NCI-H82 (cell line): Measurements from ENCODE around the gene STYK1.
"Not testable (repeated sequence)": the region's sequence is repeated elsewhere in the genome, so short reads cannot be mapped to it uniquely, and the experiment has no call there.

Experiments
- DNase-seq: peaks from one replicate; lab custom pipeline; 2025; lab: John Stamatoyannopoulos, UW

Gene STYK1

GRCh38 chr12:10688042-10688441 is 14.2 kb upstream of the STYK1 start:
- no peak for DNase-seq

- no peak for DNase-seq
Measured at GRCh38 chr12:10672231-10672868, 1.5 kb downstream of the STYK1 start.

GRCh38 chr12:10669533-10669932 is 4.3 kb downstream of the STYK1 start:
- DNase-seq: no peak

GRCh38 chr12:10668526-10668925 is 5.3 kb downstream of the STYK1 start:
- DNase-seq: no peak

- DNase-seq: no peak
Measured at GRCh38 chr12:10667581-10667980, 6.3 kb downstream of the STYK1 start.

- DNase-seq: no peak
Measured at GRCh38 chr12:10664499-10664898, 9.4 kb downstream of the STYK1 start.

GRCh38 chr12:10663869-10664268 is 10.0 kb downstream of the STYK1 start:
- no peak for DNase-seq

GRCh38 chr12:10661338-10661737 is 12.5 kb downstream of the STYK1 start:
- no peak for DNase-seq

GRCh38 chr12:10654003-10654402 is 19.8 kb downstream of the STYK1 start:
- DNase-seq: no peak

GRCh38 chr12:10652192-10652591 is 21.7 kb downstream of the STYK1 start:
- no peak for DNase-seq

GRCh38 chr12:10646576-10646975 is 27.3 kb downstream of the STYK1 start:
- not testable (repeated sequence) for DNase-seq

GRCh38 chr12:10645910-10646309 is 27.9 kb downstream of the STYK1 start:
- no peak for DNase-seq

- DNase-seq: no peak
Measured at GRCh38 chr12:10641735-10642500, 31.9 kb downstream of the STYK1 start.

GRCh38 chr12:10638728-10639127 is 35.1 kb downstream of the STYK1 start:
- DNase-seq: no peak

- no peak for DNase-seq
Measured at GRCh38 chr12:10636611-10637010, 37.2 kb downstream of the STYK1 start.

GRCh38 chr12:10636124-10636523 is 37.7 kb downstream of the STYK1 start:
- DNase-seq: no peak

GRCh38 chr12:10635306-10635705 is 38.5 kb downstream of the STYK1 start:
- no peak for DNase-seq

GRCh38 chr12:10634427-10634826 is 39.4 kb downstream of the STYK1 start:
- DNase-seq: no peak

- no peak for DNase-seq
Measured at GRCh38 chr12:10633541-10633940, 40.3 kb downstream of the STYK1 start.

GRCh38 chr12:10632226-10632625 is 41.6 kb downstream of the STYK1 start:
- DNase-seq: no peak

- peak; percentile 72 for DNase-seq
Measured at GRCh38 chr12:10624605-10625004, 49.2 kb downstream of the STYK1 start.

- no peak for DNase-seq
Measured at GRCh38 chr12:10623131-10623530, 50.7 kb downstream of the STYK1 start.

GRCh38 chr12:10621278-10621677 is 52.6 kb downstream of the STYK1 start:
- DNase-seq: no peak
